Liver (tissue), 9 donors: Measurements from ENCODE around the gene CPEB1. TPM values are rescaled to one million over a fixed set of nuclear protein-coding genes. Genes with fewer than 3 reads are reported as not detected.
"Not testable (repeated sequence)": the region's sequence is repeated elsewhere in the genome, so short reads cannot be mapped to it uniquely, and the experiment has no call there.

Experiments
- DNase-seq: peaks from one replicate; pipeline ENCODE4 v3.0.0-alpha.2; 2017; ENCODE audit warnings: low spot score
- H3K27ac ChIP-seq, 2 donors: one replicate each; pipeline ENCODE4 v1.7.0; 2013; ENCODE audit warnings: inconsistent platforms in 2 of 2, low read length in 2 of 2, control low read depth in 1 of 2, low read depth in 1 of 2, mild to moderate bottlenecking in 1 of 2
- H3K27me3 ChIP-seq, 4 donors: one replicate each; pipeline versions ENCODE4 v1.6.1 to v1.7.0; 2013; ENCODE audit warnings: low read length in 3 of 4, inconsistent platforms in 1 of 4, mild to moderate bottlenecking in 1 of 4, moderate library complexity in 1 of 4; ENCODE audit not compliant: control insufficient read depth in 4 of 4, insufficient read depth in 4 of 4
- H3K36me3 ChIP-seq, 4 donors: one replicate each; pipeline versions ENCODE4 v1.6.1 to v1.7.0; 2013; ENCODE audit warnings: low read length in 3 of 4, mild to moderate bottlenecking in 3 of 4, low read depth in 1 of 4, moderate library complexity in 1 of 4; ENCODE audit not compliant: control insufficient read depth in 4 of 4, insufficient read depth in 3 of 4
- H3K4me1 ChIP-seq, 4 donors: one replicate each; pipeline versions ENCODE4 v1.6.1 to v1.7.0; 2013; ENCODE audit warnings: low read length in 3 of 4, mild to moderate bottlenecking in 3 of 4, moderate library complexity in 1 of 4; ENCODE audit not compliant: control insufficient read depth in 4 of 4, insufficient read depth in 4 of 4
- H3K4me3 ChIP-seq, 3 donors: one replicate each; pipeline versions ENCODE4 v1.6.1 to v1.7.0; 2013; ENCODE audit warnings: low read length in 3 of 3, control low read depth in 1 of 3, low read depth in 1 of 3, mild to moderate bottlenecking in 1 of 3
- H3K9ac ChIP-seq, 2 donors: one replicate each; pipeline ENCODE4 v1.7.0; 2013; ENCODE audit warnings: low read length in 2 of 2, mild to moderate bottlenecking in 2 of 2, moderate library complexity in 2 of 2, control low read depth in 1 of 2, low read depth in 1 of 2
- H3K9me3 ChIP-seq, 4 donors: one replicate each; pipeline versions ENCODE4 v1.6.1 to v1.7.0; 2013; ENCODE audit warnings: low read length in 3 of 4; ENCODE audit not compliant: control insufficient read depth in 4 of 4
- RAD21 ChIP-seq, 2 donors: IDR thresholded peaks; 2 replicates each; pipeline ENCODE4 v1.6.1; 2016; ENCODE audit warnings: antibody characterized with exemption in 2 of 2, mild to moderate bottlenecking in 2 of 2
- WGBS: extraction: QIAGEN DNeasy Blood & Tissue Kit; methylation state at CpG from one replicate; pipeline ENCODE4 v1.1.7; 2013; 5-methylcytosine and 5-hydroxymethylcytosine counted together
- polyA plus RNA-seq, 2 donors: library from polyadenylated mRNA; stranded (reverse) in 1 of 2; unstranded in 1 of 2; fragments of 200-250 nt in 1 of 2; fragments of >200 nt in 1 of 2; fragmentation: Nextera tagmentation in 1 of 2; extraction: Ambion mirVana in 1 of 2; gene quantifications; one replicate each; pipeline versions ENCODE4 v1.2.1 to v1.2.3, GENCODE V29; 2013 to 2015
- total RNA-seq, 2 donors: library from RNA; depleted of rRNA; stranded (reverse); fragments of >200 nt; gene quantifications; one replicate each; pipeline ENCODE4 v1.2.3, GENCODE V29; 2014
- donor health status: healthy.
- donor health status: healthy.
- donor health status: healthy.
- donor health status: healthy.
- donor health status: healthy.

The CPEB1 gene
- total and polyA plus RNA-seq, 4 donors, result under 0.01 to 0.14 (median 0.05) TPM; not detected in 1

- H3K27me3 ChIP-seq, H3K36me3 ChIP-seq, H3K4me3 ChIP-seq, H3K4me1 ChIP-seq, H3K27ac ChIP-seq, H3K9me3 ChIP-seq, DNase-seq, H3K9ac ChIP-seq: not testable (repeated sequence)
- 32% methylated on average over 3 of the region's 7 CpGs for WGBS
- peak; percentile 17 to 43 for TF ChIP-seq RAD21 (IDR thresholded peaks at IDR 0.05)
Observed at GRCh38 chr15:82502700-82503339, 144.3 kb downstream of the CPEB1 start.

- 71% methylated on average over 4 of the region's 4 CpGs for WGBS
- not testable (repeated sequence) for DNase-seq, H3K9ac ChIP-seq, H3K4me1 ChIP-seq, H3K36me3 ChIP-seq, H3K27me3 ChIP-seq, H3K4me3 ChIP-seq, H3K27ac ChIP-seq, H3K9me3 ChIP-seq
Observed at GRCh38 chr15:82500772-82501171, 146.4 kb downstream of the CPEB1 start.

- DNase-seq, H3K36me3 ChIP-seq: not testable (repeated sequence)
Observed at GRCh38 chr15:82497978-82498377, 149.2 kb downstream of the CPEB1 start.

More at GRCh38 chr15:82497978-82498377, 149.2 kb downstream of the CPEB1 start:
- H3K4me3 ChIP-seq, H3K9me3 ChIP-seq, H3K27me3 ChIP-seq, H3K9ac ChIP-seq, H3K27ac ChIP-seq, H3K4me1 ChIP-seq: not testable (repeated sequence)

Other genes starting within 250 kb of the CPEB1 start
- 1 to 10 TPM in 1 of 2 donors, under 1 TPM in 1; 0.89 to 1.3 TPM for gene GOLGA6L9, start 217.5 kb downstream of the CPEB1 start, total RNA-seq
- 1 to 10 TPM in 1 of 2 donors, under 1 TPM in 1; 0.51 to 1.0 TPM for gene GOLGA6L9, start 217.5 kb downstream of the CPEB1 start, polyA plus RNA-seq
- gene RPS17, start 106.9 kb downstream of the CPEB1 start, total RNA-seq, result 1,000 to 10,000 TPM in 1 of 2 donors, 100 to 1,000 TPM in 1; 283 to 1,607 TPM
- gene RPS17, start 106.9 kb downstream of the CPEB1 start, polyA plus RNA-seq, result 1,000 to 10,000 TPM in 1 of 2 donors, 100 to 1,000 TPM in 1; 289 to 1,088 TPM
- under 1 TPM in 1 of 2 donors, not detected in 1; 0.33 TPM for gene AP3B2, start 62.5 kb upstream of the CPEB1 start, total RNA-seq
- gene AP3B2, start 62.5 kb upstream of the CPEB1 start, polyA plus RNA-seq, result under 1 TPM in 1 of 2 donors, not detected in 1; 0.10 TPM
- under 1 TPM; under 0.01 to 0.05 TPM for gene FSD2, start 158.7 kb upstream of the CPEB1 start, total RNA-seq
- under 1 TPM in 1 of 2 donors, not detected in 1; 0.10 TPM for gene FSD2, start 158.7 kb upstream of the CPEB1 start, polyA plus RNA-seq
- gene WHAMM, start 162.3 kb upstream of the CPEB1 start, total RNA-seq, result 1 to 10 TPM; 3.8 to 4.0 TPM
- gene WHAMM, start 162.3 kb upstream of the CPEB1 start, polyA plus RNA-seq, result 1 to 10 TPM; 2.5 TPM